Duodenal mucosa (tissue), 2 donors: Measurements from ENCODE around the gene EPHA6.

Experiments used
- H3K27ac ChIP-seq: one replicate; pipeline ENCODE4 v1.7.0; 2013; ENCODE audit warnings: low read depth, low read length
- H3K27me3 ChIP-seq, 2 donors: one replicate each; pipeline ENCODE4 v1.7.0; 2013; ENCODE audit warnings: low read length in 2 of 2, control low read depth in 1 of 2; ENCODE audit not compliant: insufficient read depth in 2 of 2, control insufficient read depth in 1 of 2
- H3K36me3 ChIP-seq, 2 donors: one replicate each; pipeline ENCODE4 v1.7.0; 2013; ENCODE audit warnings: low read length in 2 of 2, control low read depth in 1 of 2; ENCODE audit not compliant: insufficient read depth in 2 of 2, control insufficient read depth in 1 of 2
- H3K4me1 ChIP-seq, 2 donors: one replicate each; pipeline ENCODE4 v1.7.0; 2013; ENCODE audit warnings: low read length in 2 of 2, control low read depth in 1 of 2; ENCODE audit not compliant: insufficient read depth in 2 of 2, control insufficient read depth in 1 of 2
- H3K4me3 ChIP-seq, 2 donors: one replicate each; pipeline ENCODE4 v1.7.0; 2013; ENCODE audit warnings: low read length in 2 of 2, low read depth in 1 of 2
- H3K9ac ChIP-seq, 2 donors: one replicate each; pipeline ENCODE4 v1.7.0; 2013; ENCODE audit warnings: low read length in 2 of 2, low read depth in 1 of 2
- H3K9me3 ChIP-seq, 2 donors: one replicate each; pipeline ENCODE4 v1.7.0; 2013; ENCODE audit warnings: low read length in 2 of 2, control low read depth in 1 of 2; ENCODE audit not compliant: control insufficient read depth in 1 of 2

EPHA6 gene

GRCh38 chr3:97772926-97773325 is 958.5 kb downstream of the EPHA6 start:
- Histone ChIP-seq H3K27ac (no peak overlapping the region), H3K36me3 (no peaks in the 10 kb centered on the region), H3K9me3 (no peaks in the 10 kb centered on the region), H3K4me3 (no peak overlapping the region), H3K27me3 (no peaks in the 10 kb centered on the region), H3K4me1 (no peaks in the 10 kb centered on the region), H3K9ac (no peak overlapping the region)

- Histone ChIP-seq H3K4me1 (no peaks in the 10 kb centered on the region), H3K27ac (no peak overlapping the region), H3K9ac (no peak overlapping the region), H3K27me3 (no peaks in the 10 kb centered on the region), H3K36me3 (no peaks in the 10 kb centered on the region), H3K9me3 (no peaks in the 10 kb centered on the region), H3K4me3 (no peak overlapping the region)
These were observed 963.8 kb downstream of the EPHA6 start for GRCh38 chr3:97778152-97778551.

- Histone ChIP-seq H3K4me1 (no peaks in the 10 kb centered on the region), H3K9me3 (no peaks in the 10 kb centered on the region), H3K27ac (no peak overlapping the region), H3K36me3 (no peaks in the 10 kb centered on the region), H3K27me3 (no peaks in the 10 kb centered on the region), H3K4me3 (no peak overlapping the region), H3K9ac (no peak overlapping the region)
These were observed 979.1 kb downstream of the EPHA6 start for GRCh38 chr3:97793420-97794019.

- Histone ChIP-seq H3K27me3 (no peaks in the 10 kb centered on the region), H3K9me3 (no peaks in the 10 kb centered on the region), H3K9ac (no peak overlapping the region), H3K27ac (no peak overlapping the region), H3K4me1 (no peaks in the 10 kb centered on the region), H3K4me3 (no peak overlapping the region), H3K36me3 (no peaks in the 10 kb centered on the region)
These were observed 981.6 kb downstream of the EPHA6 start for GRCh38 chr3:97795951-97796350.
